GM10847 (cell line): ENCODE data around the gene GNAO1.

ENCODE experiments used
- POLR2A ChIP-seq: IDR thresholded peaks from 2 replicates; pipeline ENCODE4 v1.6.1; 2011; ENCODE audit not compliant: insufficient read length; ENCODE audit errors: extremely low read depth

The GNAO1 gene

GRCh38 chr16:56298948-56299596 is 107.8 kb downstream of the GNAO1 start:
- no peak for TF ChIP-seq POLR2A

GRCh38 chr16:56300242-56300623 is 108.9 kb downstream of the GNAO1 start:
- TF ChIP-seq POLR2A = no peak

DNA sequence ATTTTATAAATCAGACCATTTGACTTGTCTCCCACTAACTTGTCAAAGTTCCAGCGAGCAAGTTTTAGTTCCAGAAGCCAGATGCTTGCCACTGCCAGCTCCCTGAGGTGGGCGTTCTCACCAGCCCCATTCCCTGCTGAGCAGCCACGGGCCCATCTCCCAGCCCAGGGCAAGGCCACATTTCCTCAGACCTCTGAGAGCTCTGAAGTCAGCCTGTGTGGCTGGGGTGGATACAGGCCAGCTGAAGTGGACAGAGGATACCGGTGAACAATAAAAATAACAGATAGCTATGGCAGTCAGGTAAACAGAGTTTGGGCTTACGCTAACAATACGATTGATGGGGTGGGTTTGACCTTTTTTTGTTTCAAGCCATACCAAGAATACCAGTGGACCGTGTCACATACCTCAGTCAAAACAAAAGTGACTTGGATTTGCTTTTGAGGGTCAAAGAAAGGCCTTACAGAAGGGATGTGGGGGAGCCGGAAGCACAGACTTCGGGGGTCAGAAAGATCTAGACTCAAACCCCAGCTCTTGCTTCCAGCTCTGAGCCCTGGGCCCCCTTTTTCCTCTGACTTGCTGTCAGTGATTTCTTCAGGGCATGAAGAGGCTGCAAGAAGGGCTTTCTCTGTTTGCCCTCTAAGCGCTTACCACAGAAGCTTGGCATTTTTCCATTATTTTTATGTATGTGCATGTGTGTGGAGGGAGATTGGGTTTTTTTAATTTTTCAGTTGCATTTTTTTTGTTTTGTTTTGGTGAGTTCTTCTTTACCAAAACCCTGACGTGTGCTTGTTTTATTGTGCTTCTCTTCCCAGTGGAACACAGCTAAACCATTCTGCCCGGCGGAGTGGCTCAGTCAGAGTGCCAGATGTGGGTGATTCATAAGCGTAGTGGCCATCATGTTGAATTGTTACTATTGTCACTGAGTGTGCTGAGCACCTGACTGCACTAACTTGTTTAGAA is 109.9 kb downstream of the GNAO1 start:
- no peak for TF ChIP-seq POLR2A

GRCh38 chr16:56302506-56302905 is 111.2 kb downstream of the GNAO1 start:
- no peak for TF ChIP-seq POLR2A

DNA sequence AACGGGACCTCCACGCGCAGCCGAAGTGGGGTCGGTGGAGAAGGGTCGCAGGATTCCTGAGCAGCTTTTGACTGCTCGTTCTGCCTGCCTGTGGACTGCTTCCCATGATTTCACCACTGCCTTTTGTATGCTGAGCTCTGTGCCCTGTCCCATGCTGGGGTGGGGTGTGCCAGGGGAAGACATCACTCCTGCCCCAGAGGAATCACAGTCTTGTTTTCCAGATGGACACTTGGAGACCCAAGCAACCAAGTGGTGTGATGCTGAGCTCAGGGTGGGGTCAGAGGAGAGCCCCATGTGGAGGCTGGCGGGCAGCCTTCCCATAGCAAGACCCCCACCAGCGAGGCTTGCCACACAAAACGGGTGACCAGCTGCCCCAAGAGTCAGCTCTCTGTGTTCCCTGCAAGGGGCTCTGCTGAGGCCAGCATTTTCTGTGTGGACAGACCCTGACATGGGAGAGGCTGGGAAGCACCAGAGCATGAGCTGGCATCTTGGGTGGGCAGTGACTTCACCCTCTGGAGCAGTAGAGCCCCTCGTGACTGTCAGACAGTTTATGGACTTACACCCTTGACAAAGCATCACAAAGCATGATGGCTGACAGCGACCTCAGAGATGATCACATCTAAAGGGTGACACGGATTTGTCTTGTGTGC is 111.9 kb downstream of the GNAO1 start:
- no peak for TF ChIP-seq POLR2A

DNA sequence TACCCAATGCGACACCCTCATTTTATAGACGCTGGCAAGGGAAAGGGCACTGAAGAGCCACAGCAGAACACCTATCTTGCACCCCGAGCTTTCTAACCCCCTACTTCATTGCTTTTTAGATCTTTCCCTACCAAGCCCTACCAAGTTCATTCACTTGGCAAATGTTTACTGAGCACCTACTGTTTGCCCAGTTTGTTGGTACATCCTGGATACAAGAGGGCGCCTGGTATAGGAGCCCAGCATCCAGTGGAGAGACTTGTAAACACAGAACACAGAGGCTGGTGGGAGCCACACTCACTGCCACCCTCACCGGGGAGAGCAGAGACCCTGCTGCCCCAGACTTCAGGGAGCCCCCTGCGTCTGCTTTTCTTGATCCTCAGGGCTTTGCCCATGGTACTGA is 112.6 kb downstream of the GNAO1 start:
- TF ChIP-seq POLR2A = no peak

GRCh38 chr16:56305956-56306565 is 114.8 kb downstream of the GNAO1 start:
- no peak for TF ChIP-seq POLR2A

DNA sequence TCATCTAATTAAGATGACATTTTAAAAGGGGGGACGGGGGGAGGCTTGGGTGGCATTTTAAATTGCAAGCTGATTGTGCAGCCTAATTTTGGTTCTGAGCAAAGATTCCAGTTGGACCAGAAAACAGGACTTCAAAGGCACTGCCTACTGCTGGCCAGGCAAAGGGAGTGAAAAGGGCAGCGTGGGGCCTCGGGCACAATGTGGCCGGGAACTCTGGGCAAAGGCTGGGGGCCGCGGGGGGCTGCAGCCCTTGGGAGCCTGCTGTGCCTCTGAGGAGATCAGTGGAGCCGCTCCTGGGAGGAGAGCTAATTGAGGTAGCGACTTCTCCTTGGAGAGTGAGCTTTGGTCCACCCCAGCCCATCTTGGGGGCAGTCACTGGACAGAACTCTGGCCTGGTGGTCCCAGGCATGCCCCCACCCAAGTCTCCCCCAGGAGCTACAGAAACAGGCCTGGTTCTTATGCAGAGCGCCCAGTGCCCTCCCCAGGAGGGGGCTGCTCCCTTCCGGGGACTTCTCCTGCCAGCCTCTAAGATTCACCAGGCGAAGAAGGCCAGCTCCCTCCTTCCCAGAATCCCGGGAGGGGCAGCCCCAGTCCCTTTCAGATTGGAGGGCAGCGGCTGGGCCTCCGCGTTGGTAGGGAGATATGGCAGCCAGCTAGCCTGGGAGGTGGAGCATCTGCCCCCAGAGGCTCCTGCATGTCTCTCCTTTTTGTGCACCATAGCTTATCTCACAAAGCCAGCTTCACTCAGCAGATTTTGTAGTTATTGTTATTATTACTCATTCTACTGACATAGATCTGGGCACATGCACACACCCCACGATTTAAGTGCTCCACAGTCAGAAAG is 115.6 kb downstream of the GNAO1 start:
- TF ChIP-seq POLR2A = no peak

DNA sequence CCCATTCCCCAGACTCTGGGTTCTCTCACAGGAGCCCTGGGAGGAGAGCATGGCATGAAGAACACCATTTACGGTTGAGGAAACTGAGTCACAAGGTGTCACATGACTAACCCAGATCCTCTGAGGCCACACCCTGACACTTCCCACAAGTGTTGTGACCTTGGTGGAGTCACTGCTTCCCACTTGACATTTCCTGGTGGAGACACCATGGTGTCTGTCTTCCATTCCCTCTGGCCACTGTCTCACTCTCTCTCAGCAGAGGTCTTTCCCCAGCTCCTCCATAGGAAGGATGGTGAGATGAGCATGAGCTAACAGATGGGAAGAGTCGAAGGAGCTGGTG is 116.2 kb downstream of the GNAO1 start:
- no peak for TF ChIP-seq POLR2A

GRCh38 chr16:56309008-56309407 is 117.7 kb downstream of the GNAO1 start:
- no peak for TF ChIP-seq POLR2A

GRCh38 chr16:56310690-56311089 is 119.4 kb downstream of the GNAO1 start:
- no peak for TF ChIP-seq POLR2A

GRCh38 chr16:56311208-56312027 is 120.1 kb downstream of the GNAO1 start:
- no peak for TF ChIP-seq POLR2A

DNA sequence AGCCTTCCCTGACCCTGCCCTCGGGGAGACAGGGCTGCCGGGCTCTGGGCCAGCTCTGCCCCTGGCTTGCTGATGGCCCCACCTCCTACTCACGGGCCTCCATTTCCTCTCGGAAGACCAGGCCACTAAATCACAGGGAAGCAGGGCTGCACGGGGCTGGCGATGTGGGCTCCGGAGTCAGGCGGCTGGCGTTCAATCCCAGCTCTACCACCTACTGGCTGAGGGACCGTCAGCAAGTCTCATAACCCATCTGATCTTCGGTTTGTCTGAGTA is 120.7 kb downstream of the GNAO1 start:
- no peak for TF ChIP-seq POLR2A

DNA sequence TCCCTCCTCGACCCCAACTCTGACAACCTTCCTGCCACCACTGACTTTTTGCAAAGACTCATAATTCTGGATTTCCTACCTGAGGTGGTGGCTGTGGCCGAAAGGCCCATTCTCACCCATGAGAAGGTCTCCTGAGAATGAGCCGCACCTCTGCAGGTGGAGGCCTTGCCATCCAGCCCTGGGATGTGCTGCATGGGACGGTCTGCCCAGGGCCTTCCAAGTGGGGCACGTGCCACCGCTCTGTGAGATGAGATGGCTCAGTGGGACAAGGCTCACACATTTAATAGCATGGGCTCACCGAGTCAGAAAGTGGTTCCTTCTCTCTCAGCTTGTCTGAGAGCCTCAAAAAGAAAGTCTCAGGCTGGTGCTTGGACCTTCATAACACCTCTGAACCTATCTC is 121.3 kb downstream of the GNAO1 start:
- no peak for TF ChIP-seq POLR2A
